Measurements from ENCODE around the gene CDKL5.

Gene CDKL5

GRCh38 chrX:18668071-18668835 is 242.8 kb downstream of the CDKL5 start:
- Histone ChIP-seq H3K9ac (ENCODE audit: low read depth, low read length) (no peak overlapping the region), H3K27me3 (ENCODE audit: insufficient read depth, low read length, poor library complexity) (no peaks in the 10 kb centered on the region), H4K20me1 (ENCODE audit: insufficient read depth, low read length) (no peaks in the 10 kb centered on the region), H3K9me3 (ENCODE audit: insufficient read depth, low read length, severe bottlenecking) (no peaks in the 10 kb centered on the region), H3K4me3 (ENCODE audit: low read depth in 1 of 2, low read length in 2 of 2) (no peak overlapping the region), H3K79me2 (ENCODE audit: insufficient read depth, low read length) (no peaks in the 10 kb centered on the region), H3K36me3 (ENCODE audit: insufficient read depth, low read length) (no peaks in the 10 kb centered on the region), H3K27ac (ENCODE audit: low read length) (no peak overlapping the region), H3K4me1 (ENCODE audit: insufficient read depth, low read length) (no peaks in the 10 kb centered on the region), H3K4me2 (ENCODE audit: insufficient read depth, low read length) (no peak overlapping the region), H2AFZ (ENCODE audit: low read depth, low read length) (no peak overlapping the region)
- DNase-seq: no peak
- TF ChIP-seq CTCF (IDR thresholded peaks at IDR 0.05; ENCODE audit: borderline replicate concordance, extremely low read depth, low read length, poor library complexity, severe bottlenecking) (no peak), EZH2 (IDR thresholded peaks at IDR 0.05; ENCODE audit: borderline replicate concordance, low read depth, low read length, severe bottlenecking) (no peak)
- no peak for ATAC-seq (ENCODE audit: insufficient read depth, low read depth)

- ATAC-seq (ENCODE audit: insufficient read depth, low read depth) (no peak), DNase-seq (no peak)
- no peaks in the 10 kb centered on the region for H3K36me3 ChIP-seq (ENCODE audit: insufficient read depth, low read length)
- no peaks in the 10 kb centered on the region for H3K9me3 ChIP-seq (ENCODE audit: insufficient read depth, low read length, severe bottlenecking)
- H3K4me2 ChIP-seq (ENCODE audit: insufficient read depth, low read length): no peak within 1 kb of the TSS
- H3K79me2 ChIP-seq (ENCODE audit: insufficient read depth, low read length): no peaks in the 10 kb centered on the region
- TF ChIP-seq CTCF (IDR thresholded peaks at IDR 0.05; ENCODE audit: borderline replicate concordance, extremely low read depth, low read length, poor library complexity, severe bottlenecking) (no peak), EZH2 (IDR thresholded peaks at IDR 0.05; ENCODE audit: borderline replicate concordance, low read depth, low read length, severe bottlenecking) (no peak)
- no peak within 1 kb of the TSS for H3K4me3 ChIP-seq (ENCODE audit: low read depth in 1 of 2, low read length in 2 of 2)
- no peaks in the 10 kb centered on the region for H3K27me3 ChIP-seq (ENCODE audit: insufficient read depth, low read length, poor library complexity)
- no peak within 1 kb of the TSS for H3K27ac ChIP-seq (ENCODE audit: low read length)
- no peak within 1 kb of the TSS for H3K9ac ChIP-seq (ENCODE audit: low read depth, low read length)
- no peaks in the 10 kb centered on the region for H4K20me1 ChIP-seq (ENCODE audit: insufficient read depth, low read length)
- H3K4me1 ChIP-seq (ENCODE audit: insufficient read depth, low read length): peaks cover 13% of the 10 kb centered on the region
- no peak within 1 kb of the TSS for H2AFZ ChIP-seq (ENCODE audit: low read depth, low read length)
Measured at GRCh38 chrX:18672008-18672407, 246.6 kb downstream of the CDKL5 start, which contains the start of gene RS1. TSS of gene RS1 (minus strand) at chrX:18672108. CDS start at chrX:18672068, 40 bp downstream.

GRCh38 chrX:18674417-18674787 is 249.0 kb downstream of the CDKL5 start:
- H2AFZ ChIP-seq (ENCODE audit: low read depth, low read length): peak overlapping the region; percentile 72
- peak; percentile 26 for DNase-seq
- no peaks in the 10 kb centered on the region for H3K36me3 ChIP-seq (ENCODE audit: insufficient read depth, low read length)
- H3K79me2 ChIP-seq (ENCODE audit: insufficient read depth, low read length): no peaks in the 10 kb centered on the region
- peak overlapping the region; percentile 68 for H3K9ac ChIP-seq (ENCODE audit: low read depth, low read length)
- TF ChIP-seq CTCF (IDR thresholded peaks at IDR 0.05; ENCODE audit: borderline replicate concordance, extremely low read depth, low read length, poor library complexity, severe bottlenecking): no peak
- TF ChIP-seq EZH2 (IDR thresholded peaks at IDR 0.05; ENCODE audit: borderline replicate concordance, low read depth, low read length, severe bottlenecking): no peak
- no peaks in the 10 kb centered on the region for H4K20me1 ChIP-seq (ENCODE audit: insufficient read depth, low read length)
- H3K4me3 ChIP-seq (ENCODE audit: low read depth in 1 of 2, low read length in 2 of 2): peak overlapping the region; percentile 50 to 70; a peak in 3 of 4 replicates
- H3K9me3 ChIP-seq (ENCODE audit: insufficient read depth, low read length, severe bottlenecking): no peaks in the 10 kb centered on the region
- H3K4me1 ChIP-seq (ENCODE audit: insufficient read depth, low read length): peaks cover 13% of the 10 kb centered on the region
- H3K27me3 ChIP-seq (ENCODE audit: insufficient read depth, low read length, poor library complexity): no peaks in the 10 kb centered on the region
- peak overlapping the region; percentile 72 for H3K4me2 ChIP-seq (ENCODE audit: insufficient read depth, low read length)
- ATAC-seq (ENCODE audit: insufficient read depth, low read depth): peak; percentile 44
- H3K27ac ChIP-seq (ENCODE audit: low read length): peak overlapping the region; percentile 56
